IMR-90 (cell line): ENCODE results near the gene RHAG. TPM values are rescaled to one million over a fixed set of nuclear protein-coding genes. Genes with fewer than 3 reads are reported as not detected.

Experiments
- ATAC-seq: fragments of 200-7000 bp; cut with Tn5 transposase; 2 replicates; pipeline ENCODE4 v1.9.1; 2020; ENCODE audit warnings: low read depth, mild to moderate bottlenecking, moderate library complexity
- BruUV-seq: library from RNA; stranded (reverse); fragments of 400-500 nt; replicated peaks from 2 replicates; lab custom pipeline; 2021; lab: Mats Ljungman, UMichigan
- CTCF ChIA-PET: fragments of 300-600 bp; formaldehyde crosslinking; extraction: SDS; loops from one replicate; lab custom pipeline; 2021; ENCODE audit warnings: antibody characterized with exemption; lab: Yijun Ruan, JAX
- POLR2A ChIA-PET: fragments of 300-600 bp; sonication (Branson Sonifier 250); formaldehyde crosslinking; loops from one replicate; lab custom pipeline; 2022; ENCODE audit warnings: antibody characterized with exemption; ENCODE audit not compliant: unreplicated experiment; lab: Charles Lee
- DNase-seq: peaks from one replicate; pipeline ENCODE4 v3.0.0; 2013
- H2AFZ ChIP-seq: replicated peaks from 2 replicates; pipeline ENCODE3; 2013; ENCODE audit warnings: low read length, mild to moderate bottlenecking; ENCODE audit not compliant: poor library complexity
- H2AK5ac ChIP-seq: 2 replicates; pipeline ENCODE4 v1.6.1; 2013; ENCODE audit warnings: low read depth, low read length, inconsistent platforms
- H2AK9ac ChIP-seq: replicated peaks from 2 replicates; pipeline ENCODE3; 2013; ENCODE audit warnings: mild to moderate bottlenecking, low read depth, low read length, moderate library complexity; ENCODE audit not compliant: poor library complexity
- H2BK120ac ChIP-seq: 2 replicates; pipeline ENCODE4 v1.6.1; 2013; ENCODE audit warnings: low read depth, low read length, inconsistent platforms
- H2BK15ac ChIP-seq: 3 replicates; pipeline ENCODE4 v1.6.1; 2013; ENCODE audit warnings: low read depth, low read length, inconsistent platforms
- H2BK20ac ChIP-seq: 2 replicates; pipeline ENCODE4 v1.6.1; 2013; ENCODE audit warnings: low read depth, mild to moderate bottlenecking, inconsistent platforms, low read length, moderate library complexity
- H2BK5ac ChIP-seq: 2 replicates; pipeline ENCODE4 v1.6.1; 2013; ENCODE audit warnings: mild to moderate bottlenecking, low read depth, low read length, inconsistent platforms; ENCODE audit not compliant: poor library complexity, severe bottlenecking
- H3K14ac ChIP-seq: replicated peaks from 2 replicates; pipeline ENCODE4 v1.6.1; 2013; ENCODE audit warnings: low read depth, low read length, inconsistent platforms
- H3K18ac ChIP-seq: 2 replicates; pipeline ENCODE4 v1.6.1; 2013; ENCODE audit warnings: low read depth, low read length, control low read depth
- H3K23ac ChIP-seq: 2 replicates; pipeline ENCODE4 v1.6.1; 2013; ENCODE audit warnings: low read depth, low read length, inconsistent platforms
- H3K27ac ChIP-seq: 2 replicates; pipeline ENCODE4 v1.5.1; 2013; ENCODE audit warnings: mild to moderate bottlenecking, control low read depth, low read length; ENCODE audit not compliant: insufficient read depth
- H3K27me3 ChIP-seq: 2 replicates; pipeline ENCODE4 v1.6.1; 2013; ENCODE audit warnings: low read length; ENCODE audit not compliant: control insufficient read depth, insufficient read depth
- H3K36me3 ChIP-seq: 2 replicates; pipeline ENCODE4 v1.6.1; 2013; ENCODE audit warnings: low read length, mixed read lengths; ENCODE audit not compliant: control insufficient read depth, insufficient read depth
- H3K4ac ChIP-seq: 2 replicates; pipeline ENCODE4 v1.6.1; 2013; ENCODE audit warnings: low read depth, low read length, inconsistent platforms
- H3K4me1 ChIP-seq: 2 replicates; pipeline ENCODE4 v1.6.1; 2013; ENCODE audit warnings: low read length, mixed read lengths; ENCODE audit not compliant: control insufficient read depth, insufficient read depth
- H3K4me2 ChIP-seq: 2 replicates; pipeline ENCODE4 v1.6.1; 2013; ENCODE audit warnings: low read depth, mild to moderate bottlenecking, control low read depth, low read length, moderate library complexity
- H3K4me3 ChIP-seq: 2 replicates; pipeline ENCODE4 v1.5.1; 2013; ENCODE audit warnings: low read depth, mild to moderate bottlenecking, control low read depth, low read length, moderate library complexity; ENCODE audit not compliant: insufficient read depth
- H3K56ac ChIP-seq: 2 replicates; pipeline ENCODE4 v1.6.1; 2013; ENCODE audit warnings: low read length, inconsistent platforms; ENCODE audit not compliant: insufficient read depth; ENCODE audit errors: extremely low read depth
- H3K79me1 ChIP-seq, 2 experiments: 2 replicates each; pipeline ENCODE4 v1.6.1; 2013; ENCODE audit warnings: low read length in 2 of 2, inconsistent platforms in 1 of 2, low read depth in 1 of 2
- H3K9ac ChIP-seq: 2 replicates; pipeline ENCODE4 v1.6.1; 2013; ENCODE audit warnings: low read depth, low read length, control low read depth
- H3K9me1 ChIP-seq: 2 replicates; pipeline ENCODE4 v1.6.1; 2013; ENCODE audit warnings: low read length, inconsistent platforms; ENCODE audit not compliant: insufficient read depth
- H3K9me3 ChIP-seq: 2 replicates; pipeline ENCODE4 v1.6.1; 2013; ENCODE audit warnings: low read length; ENCODE audit not compliant: control insufficient read depth, insufficient read depth
- H4K20me1 ChIP-seq: 2 replicates; pipeline ENCODE4 v1.6.1; 2013; ENCODE audit warnings: low read length, inconsistent platforms; ENCODE audit not compliant: insufficient read depth
- H4K5ac ChIP-seq: 2 replicates; pipeline ENCODE4 v1.6.1; 2013; ENCODE audit warnings: mild to moderate bottlenecking, low read depth, low read length, control low read depth
- H4K8ac ChIP-seq, 2 experiments: 2 replicates each; pipeline ENCODE4 v1.6.1; 2013; ENCODE audit warnings: low read depth in 2 of 2, low read length in 2 of 2, control low read depth in 1 of 2, inconsistent platforms in 1 of 2
- H4K91ac ChIP-seq: 2 replicates; pipeline ENCODE4 v1.6.1; 2013; ENCODE audit warnings: low read depth, low read length, inconsistent platforms; ENCODE audit not compliant: insufficient read depth
- BHLHE40 ChIP-seq: fragments of 150-350 bp; IDR thresholded peaks from 2 replicates; pipeline ENCODE4 v1.6.1; 2016; ENCODE audit warnings: mild to moderate bottlenecking, low read depth, low read length
- MAZ ChIP-seq: IDR thresholded peaks from 2 replicates; pipeline ENCODE4 v1.6.1; 2012; ENCODE audit warnings: low read depth, mild to moderate bottlenecking, low read length, improper control_type of control experiment, moderate library complexity, borderline replicate concordance
- WGBS, 2 experiments: methylation state at CpG; one replicate each; pipeline versions ENCODE4 v1.1.5 to v1.1.7; 2013; ENCODE audit warnings: missing lambda C conversion rate in 2 of 2; ENCODE audit not compliant: insufficient read length in 1 of 2; ENCODE audit errors: extremely low coverage in 2 of 2; 5-methylcytosine and 5-hydroxymethylcytosine counted together
- dilution Hi-C: fragments of 300-500 bp; cut with HindIII; formaldehyde crosslinking; loops from one replicate; pipeline ENCODE4 v1.14.3; 2018; ENCODE audit warnings: low sequenced_read_pairs; ENCODE audit not compliant: unreplicated experiment
- in situ Hi-C: fragments of 300-500 bp; cut with MboI; formaldehyde crosslinking; loops from 3 replicates; pipeline ENCODE4 v1.14.3; 2019; ENCODE audit warnings: low sequenced_read_pairs, inconsistent platforms, mixed read lengths
- intact Hi-C: fragments of 100-400 bp; cut with micrococcal nuclease; formaldehyde crosslinking; loops from 2 replicates; pipeline ENCODE4 v1.10.0; 2022
- polyA plus RNA-seq, 3 experiments: library from polyadenylated mRNA; depleted of rRNA; stranded (reverse); fragments of >200 nt; gene quantifications; 2 replicates each; pipeline ENCODE4 v1.2.3, GENCODE V29; 2012; ENCODE audit warnings: low replicate concordance in 1 of 3
- total RNA-seq: library from RNA; depleted of rRNA; stranded (reverse); fragments of >200 nt; gene quantifications from 2 replicates; pipeline ENCODE4 v1.2.3, GENCODE V29; 2012; rRNA removed
- TF ChIP-seq, protein P1 (sequence below): conservative IDR thresholded peaks from 2 replicates; pipeline ENCODE4 v1.5.1; 2012; ENCODE audit warnings: mild to moderate bottlenecking, low read depth, low read length, improper control_type of control experiment
- TF ChIP-seq, protein P2 (sequence below): fragments of 150-350 bp; IDR thresholded peaks from 2 replicates; pipeline ENCODE4 v1.6.1; 2016; ENCODE audit warnings: low read depth, mild to moderate bottlenecking, low read length, moderate library complexity, borderline replicate concordance

The RHAG gene
- total and polyA plus RNA-seq, 2 of the 4 experiments (the other 2 are of a cell fraction) = not detected

DNA sequence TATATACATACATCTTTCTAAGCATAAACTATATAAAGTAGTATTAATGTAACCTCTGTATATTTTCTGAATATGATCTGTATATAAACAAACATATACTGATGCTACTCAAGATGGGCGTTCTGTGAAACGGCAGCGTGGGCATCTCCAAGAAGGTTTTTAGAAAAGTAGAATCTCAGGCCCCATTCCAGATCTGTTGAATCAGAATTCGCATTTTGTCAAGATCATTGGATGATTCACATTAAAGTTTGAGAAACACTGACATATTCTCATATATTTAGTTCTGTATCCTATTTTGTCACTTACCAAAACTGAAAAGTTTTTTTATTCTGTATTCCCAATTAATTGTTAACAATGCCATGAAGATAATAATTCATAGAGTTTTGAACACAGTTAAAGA, 80.7 kb downstream of the RHAG start:
- no peak overlapping the region for H4K5ac ChIP-seq

More for the DNA sequence above, 80.7 kb downstream of the RHAG start:
- Histone ChIP-seq H3K9me1 (no peaks in the 10 kb centered on the region), H2AFZ (no peak overlapping the region), H3K36me3 (no peaks in the 10 kb centered on the region), H4K91ac (no peak overlapping the region), H3K27me3 (peaks cover 10% of the 10 kb centered on the region), H2AK5ac (no peak overlapping the region), H2AK9ac (no peak overlapping the region), H2BK120ac (no peak overlapping the region), H3K23ac (no peak overlapping the region), H2BK5ac (no peak overlapping the region), H3K4me3 (no peak overlapping the region), H4K8ac (no peak overlapping the region), H3K18ac (no peak overlapping the region), H3K9ac (no peak overlapping the region), H3K14ac (no peak overlapping the region), H2BK15ac (no peak overlapping the region), H3K4ac (no peak overlapping the region), H4K20me1 (no peaks in the 10 kb centered on the region), H3K56ac (no peak overlapping the region), H3K27ac (no peak overlapping the region), H2BK20ac (no peak overlapping the region), H3K4me2 (no peak overlapping the region), H3K9me3 (no peaks in the 10 kb centered on the region), H3K4me1 (no peaks in the 10 kb centered on the region), H3K79me1 (no peaks in the 10 kb centered on the region)
- in situ Hi-C loops = no loop called here
- ChIA-PET CTCF (no interaction called here), POLR2A (no interaction called here)
- ATAC-seq (no peak), DNase-seq (no peak)
- dilution Hi-C loops = no loop called here
- intact Hi-C loops = no loop called here
- no CpG with 5 or more reads among the region's 4 CpGs for WGBS, 2 experiments
- no TSS peak for BruUV-seq
- TF ChIP-seq MAZ = no peak
- TF ChIP-seq, protein P1, sequence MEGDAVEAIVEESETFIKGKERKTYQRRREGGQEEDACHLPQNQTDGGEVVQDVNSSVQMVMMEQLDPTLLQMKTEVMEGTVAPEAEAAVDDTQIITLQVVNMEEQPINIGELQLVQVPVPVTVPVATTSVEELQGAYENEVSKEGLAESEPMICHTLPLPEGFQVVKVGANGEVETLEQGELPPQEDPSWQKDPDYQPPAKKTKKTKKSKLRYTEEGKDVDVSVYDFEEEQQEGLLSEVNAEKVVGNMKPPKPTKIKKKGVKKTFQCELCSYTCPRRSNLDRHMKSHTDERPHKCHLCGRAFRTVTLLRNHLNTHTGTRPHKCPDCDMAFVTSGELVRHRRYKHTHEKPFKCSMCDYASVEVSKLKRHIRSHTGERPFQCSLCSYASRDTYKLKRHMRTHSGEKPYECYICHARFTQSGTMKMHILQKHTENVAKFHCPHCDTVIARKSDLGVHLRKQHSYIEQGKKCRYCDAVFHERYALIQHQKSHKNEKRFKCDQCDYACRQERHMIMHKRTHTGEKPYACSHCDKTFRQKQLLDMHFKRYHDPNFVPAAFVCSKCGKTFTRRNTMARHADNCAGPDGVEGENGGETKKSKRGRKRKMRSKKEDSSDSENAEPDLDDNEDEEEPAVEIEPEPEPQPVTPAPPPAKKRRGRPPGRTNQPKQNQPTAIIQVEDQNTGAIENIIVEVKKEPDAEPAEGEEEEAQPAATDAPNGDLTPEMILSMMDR = no peak
- TF ChIP-seq, protein P2, sequence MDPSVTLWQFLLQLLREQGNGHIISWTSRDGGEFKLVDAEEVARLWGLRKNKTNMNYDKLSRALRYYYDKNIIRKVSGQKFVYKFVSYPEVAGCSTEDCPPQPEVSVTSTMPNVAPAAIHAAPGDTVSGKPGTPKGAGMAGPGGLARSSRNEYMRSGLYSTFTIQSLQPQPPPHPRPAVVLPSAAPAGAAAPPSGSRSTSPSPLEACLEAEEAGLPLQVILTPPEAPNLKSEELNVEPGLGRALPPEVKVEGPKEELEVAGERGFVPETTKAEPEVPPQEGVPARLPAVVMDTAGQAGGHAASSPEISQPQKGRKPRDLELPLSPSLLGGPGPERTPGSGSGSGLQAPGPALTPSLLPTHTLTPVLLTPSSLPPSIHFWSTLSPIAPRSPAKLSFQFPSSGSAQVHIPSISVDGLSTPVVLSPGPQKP = no peak
- TF ChIP-seq BHLHE40 = no peak

Other genes with a start within 250 kb of the RHAG start
- gene MMUT, start 173.6 kb downstream of the RHAG start, total RNA-seq = 11.7 and 15.3 TPM in 2 replicates
- 8.3 and 10.6 TPM in 2 replicates for gene MMUT, start 173.6 kb downstream of the RHAG start, polyA plus RNA-seq (2012; rRNA removed)
- 2.2 and 5.8 TPM in 2 replicates for gene CENPQ, start 173.5 kb downstream of the RHAG start, total RNA-seq
- 3.2 and 3.7 TPM in 2 replicates for gene CENPQ, start 173.5 kb downstream of the RHAG start, polyA plus RNA-seq (2012; rRNA removed)
- not detected in 2 replicates for gene GLYATL3, start 136.9 kb downstream of the RHAG start, total RNA-seq
- gene GLYATL3, start 136.9 kb downstream of the RHAG start, polyA plus RNA-seq (2012; rRNA removed) = not detected in 2 replicates
- gene C6orf141, start 86.2 kb downstream of the RHAG start, total RNA-seq = not detected in 2 replicates
- not detected in 2 replicates for gene C6orf141, start 86.2 kb downstream of the RHAG start, polyA plus RNA-seq (2012; rRNA removed)
- not detected in 2 replicates for gene CRISP2, start 76.7 kb upstream of the RHAG start, total RNA-seq
- not detected in 2 replicates for gene CRISP2, start 76.7 kb upstream of the RHAG start, polyA plus RNA-seq (2012; rRNA removed)
- not detected in 2 replicates for gene CRISP3, start 107.5 kb upstream of the RHAG start, total RNA-seq
- gene CRISP3, start 107.5 kb upstream of the RHAG start, polyA plus RNA-seq (2012; rRNA removed) = not detected in 2 replicates
- not detected in 2 replicates for gene PGK2, start 150.4 kb upstream of the RHAG start, total RNA-seq
- gene PGK2, start 150.4 kb upstream of the RHAG start, polyA plus RNA-seq (2012; rRNA removed) = not detected in 2 replicates
- gene CRISP1, start 229.7 kb upstream of the RHAG start, total RNA-seq = not detected in 2 replicates
- not detected in 2 replicates for gene CRISP1, start 229.7 kb upstream of the RHAG start, polyA plus RNA-seq (2012; rRNA removed)